G401.6 (cell line): ENCODE data around the gene PYGB.

Experiments used
- FAIRE-seq: peaks from 2 replicates; lab custom pipeline; 2012; peaks lifted over from hg19 to GRCh38; lab: Jason Lieb, UNC

Gene PYGB

GRCh38 chr20:25338112-25339023 lies 90.5 kb downstream of the PYGB start:
- FAIRE-seq = no peak

GRCh38 chr20:25339608-25340007 lies 91.7 kb downstream of the PYGB start:
- FAIRE-seq = no peak

- FAIRE-seq = no peak
These were observed 92.5 kb downstream of the PYGB start for GRCh38 chr20:25340380-25340779.

GRCh38 chr20:25341716-25342680 lies 94.1 kb downstream of the PYGB start:
- FAIRE-seq = no peak

- FAIRE-seq = no peak
These were observed 96.7 kb downstream of the PYGB start for GRCh38 chr20:25344634-25345033.

GRCh38 chr20:25345721-25346120 lies 97.8 kb downstream of the PYGB start:
- no peak for FAIRE-seq

- no peak for FAIRE-seq
These were observed 98.5 kb downstream of the PYGB start for GRCh38 chr20:25346349-25346748.
